Fibroblast of the aortic adventitia (primary cell): Measurements from ENCODE around the gene RBMS3. TPM values are rescaled to one million over a fixed set of nuclear protein-coding genes. Genes with fewer than 3 reads are reported as not detected.

Source experiments
- DNase-seq: peaks from one replicate; pipeline ENCODE4 v3.0.0-alpha.2; 2010; ENCODE audit warnings: low read depth
- H3K4me3 ChIP-seq: 2 replicates; pipeline ENCODE4 v1.5.1; 2011; ENCODE audit warnings: low read depth, mild to moderate bottlenecking, control low read depth, low read length, moderate library complexity
- CTCF ChIP-seq: IDR thresholded peaks from 2 replicates; pipeline ENCODE4 v1.5.1; 2011; ENCODE audit warnings: mild to moderate bottlenecking, low read length, control low read depth, inconsistent platforms; ENCODE audit not compliant: insufficient read depth
- total RNA-seq: library from RNA; depleted of rRNA; stranded (reverse); fragments of >200 nt; gene quantifications from 2 replicates; pipeline ENCODE4 v1.2.3, GENCODE V29; 2012; ENCODE audit warnings: low replicate concordance

Gene RBMS3
- total RNA-seq, 1 donor = 84.1 TPM

- no peak overlapping the region for H3K4me3 ChIP-seq
- peak; percentile 43 for DNase-seq
- no peak for TF ChIP-seq CTCF
These were observed 696.5 kb downstream of the RBMS3 start for GRCh38 chr3:29977360-29977759.

GRCh38 chr3:29978036-29978435 lies 697.2 kb downstream of the RBMS3 start:
- DNase-seq = no peak
- no peak overlapping the region for H3K4me3 ChIP-seq
- no peak for TF ChIP-seq CTCF

- no peak overlapping the region for H3K4me3 ChIP-seq
- TF ChIP-seq CTCF = no peak
- no peak for DNase-seq
These were observed 710.3 kb downstream of the RBMS3 start for GRCh38 chr3:29991198-29991597.

- H3K4me3 ChIP-seq = no peak overlapping the region
- TF ChIP-seq CTCF = no peak
- DNase-seq = no peak
These were observed 721.9 kb downstream of the RBMS3 start for GRCh38 chr3:30002797-30003196.

GRCh38 chr3:30003741-30004140 lies 722.9 kb downstream of the RBMS3 start:
- no peak overlapping the region for H3K4me3 ChIP-seq
- no peak for DNase-seq
- no peak for TF ChIP-seq CTCF

- DNase-seq = no peak
- TF ChIP-seq CTCF = no peak
- no peak overlapping the region for H3K4me3 ChIP-seq
These were observed 723.6 kb downstream of the RBMS3 start for GRCh38 chr3:30004481-30004880.

- H3K4me3 ChIP-seq = no peak overlapping the region
- no peak for TF ChIP-seq CTCF
- no peak for DNase-seq
These were observed 725.2 kb downstream of the RBMS3 start for GRCh38 chr3:30006111-30006510.
